HG02763 (cell line): ENCODE data around the gene TUNAR.
"Not testable (repeated sequence)": the region's sequence is repeated elsewhere in the genome, so short reads cannot be mapped to it uniquely, and the experiment has no call there.

ENCODE experiments used
- ATAC-seq: cut with Tn5 transposase; IDR thresholded peaks from one replicate; pipeline ENCODE4 v1.9.1; 2021; ENCODE audit warnings: mild to moderate bottlenecking, moderate library complexity; ENCODE audit not compliant: unreplicated experiment

TUNAR gene

DNA sequence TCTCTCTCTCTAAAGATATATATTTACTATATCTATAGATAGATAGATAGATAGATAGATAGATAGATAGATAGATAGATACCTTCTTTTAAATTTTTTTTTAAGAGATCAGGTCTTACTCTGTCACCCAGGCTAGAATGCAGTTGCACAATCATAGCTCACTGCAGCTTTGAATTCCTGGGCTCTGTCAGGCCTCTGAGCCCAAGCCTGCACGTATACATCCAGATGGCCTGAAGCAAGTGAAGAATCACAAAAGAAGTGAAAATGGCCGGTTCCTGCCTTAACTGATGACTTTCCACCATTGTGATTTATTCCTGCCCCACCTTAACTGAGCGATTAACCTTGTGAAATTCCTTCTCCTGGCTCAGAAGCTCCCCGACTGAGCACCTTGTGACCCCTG lies 91.4 kb downstream of the TUNAR start:
- not testable (repeated sequence) for ATAC-seq
